NCI-H1694 treated with DMSO at 0.1 percent for 48 hours (cell line): ENCODE results near the gene LPCAT4.

Experiments
- DNase-seq: peaks from one replicate; lab custom pipeline; 2025; lab: John Stamatoyannopoulos, UW

The LPCAT4 gene

GRCh38 chr15:34336991-34337556, 29.9 kb downstream of the LPCAT4 start:
- no peak for DNase-seq

GRCh38 chr15:34336231-34336990, 30.6 kb downstream of the LPCAT4 start:
- DNase-seq, result no peak

- DNase-seq, result no peak
Measured at GRCh38 chr15:34335176-34336032, 31.6 kb downstream of the LPCAT4 start.

- no peak for DNase-seq
Measured at GRCh38 chr15:34334672-34335071, 32.3 kb downstream of the LPCAT4 start.

- no peak for DNase-seq
Measured at GRCh38 chr15:34332553-34333120, 34.4 kb downstream of the LPCAT4 start.

- DNase-seq, result no peak
Measured at GRCh38 chr15:34331809-34332208, 35.2 kb downstream of the LPCAT4 start.

- no peak for DNase-seq
Measured at GRCh38 chr15:34330279-34330678, 36.7 kb downstream of the LPCAT4 start.

GRCh38 chr15:34329006-34329405, 38.0 kb downstream of the LPCAT4 start:
- DNase-seq, result no peak

- no peak for DNase-seq
Measured at GRCh38 chr15:34327906-34328305, 39.1 kb downstream of the LPCAT4 start.

GRCh38 chr15:34325368-34325767, 41.6 kb downstream of the LPCAT4 start:
- DNase-seq, result no peak

- DNase-seq, result no peak
Measured at GRCh38 chr15:34324933-34325332, 42.1 kb downstream of the LPCAT4 start.

- DNase-seq, result no peak
Measured at GRCh38 chr15:34323217-34323616, 43.8 kb downstream of the LPCAT4 start.

GRCh38 chr15:34318277-34319079, 48.5 kb downstream of the LPCAT4 start:
- no peak for DNase-seq

GRCh38 chr15:34314491-34315490, 52.2 kb downstream of the LPCAT4 start:
- DNase-seq, result no peak

GRCh38 chr15:34311563-34311962, 55.4 kb downstream of the LPCAT4 start:
- no peak for DNase-seq
